ENCODE results near the gene MATN4. TPM values are rescaled to one million over a fixed set of nuclear protein-coding genes. Genes with fewer than 3 reads are reported as not detected.

MATN4 gene
- total RNA-seq, 2 donors from 2014 or later, result 0.34 TPM; not detected in 1

DNA sequence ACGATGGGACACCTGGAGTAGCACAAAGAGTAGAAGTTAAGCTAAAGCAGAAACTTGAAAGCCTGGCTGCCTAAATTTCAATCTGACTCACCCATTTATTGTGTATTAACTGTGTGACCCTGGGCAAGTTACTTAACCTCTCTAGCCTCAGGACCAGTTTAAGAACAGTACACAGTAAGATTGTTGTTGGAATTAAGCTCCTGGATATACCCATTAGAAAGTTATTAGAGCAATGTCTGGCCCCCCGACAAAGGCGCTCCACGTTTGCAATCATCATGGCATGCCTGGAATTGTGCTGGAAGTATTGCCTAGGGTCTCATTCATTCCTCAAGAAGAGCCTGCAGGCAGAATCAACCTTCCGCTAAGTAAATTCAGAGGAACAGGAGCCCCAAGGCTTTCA is 38.8 kb upstream of the MATN4 start:
- Histone ChIP-seq H3K9me3 (no peaks in the 10 kb centered on the region), H3K27ac (peak overlapping the region; percentile 92 to 94), H3K4me1 (replicated peaks) (peaks cover 20% of the 10 kb centered on the region), H3K36me3 (no peaks in the 10 kb centered on the region), H3K27me3 (replicated peaks; ENCODE audit: insufficient read depth) (no peaks in the 10 kb centered on the region), H3K4me3 (peak overlapping the region; percentile 76)
- no peak for DNase-seq (ENCODE audit: low spot score)
- TF ChIP-seq POLR2AphosphoS5 (IDR thresholded peaks at IDR 0.05) (no peak), POLR2A (IDR thresholded peaks at IDR 0.05) (no peak)
- TF ChIP-seq, protein P1, sequence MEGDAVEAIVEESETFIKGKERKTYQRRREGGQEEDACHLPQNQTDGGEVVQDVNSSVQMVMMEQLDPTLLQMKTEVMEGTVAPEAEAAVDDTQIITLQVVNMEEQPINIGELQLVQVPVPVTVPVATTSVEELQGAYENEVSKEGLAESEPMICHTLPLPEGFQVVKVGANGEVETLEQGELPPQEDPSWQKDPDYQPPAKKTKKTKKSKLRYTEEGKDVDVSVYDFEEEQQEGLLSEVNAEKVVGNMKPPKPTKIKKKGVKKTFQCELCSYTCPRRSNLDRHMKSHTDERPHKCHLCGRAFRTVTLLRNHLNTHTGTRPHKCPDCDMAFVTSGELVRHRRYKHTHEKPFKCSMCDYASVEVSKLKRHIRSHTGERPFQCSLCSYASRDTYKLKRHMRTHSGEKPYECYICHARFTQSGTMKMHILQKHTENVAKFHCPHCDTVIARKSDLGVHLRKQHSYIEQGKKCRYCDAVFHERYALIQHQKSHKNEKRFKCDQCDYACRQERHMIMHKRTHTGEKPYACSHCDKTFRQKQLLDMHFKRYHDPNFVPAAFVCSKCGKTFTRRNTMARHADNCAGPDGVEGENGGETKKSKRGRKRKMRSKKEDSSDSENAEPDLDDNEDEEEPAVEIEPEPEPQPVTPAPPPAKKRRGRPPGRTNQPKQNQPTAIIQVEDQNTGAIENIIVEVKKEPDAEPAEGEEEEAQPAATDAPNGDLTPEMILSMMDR (IDR thresholded peaks at IDR 0.05), result no peak
- WGBS, result 23% methylated on average over 5 of the region's 5 CpGs
- intact Hi-C loops (cut with DNase I), result no loop called here

DNA sequence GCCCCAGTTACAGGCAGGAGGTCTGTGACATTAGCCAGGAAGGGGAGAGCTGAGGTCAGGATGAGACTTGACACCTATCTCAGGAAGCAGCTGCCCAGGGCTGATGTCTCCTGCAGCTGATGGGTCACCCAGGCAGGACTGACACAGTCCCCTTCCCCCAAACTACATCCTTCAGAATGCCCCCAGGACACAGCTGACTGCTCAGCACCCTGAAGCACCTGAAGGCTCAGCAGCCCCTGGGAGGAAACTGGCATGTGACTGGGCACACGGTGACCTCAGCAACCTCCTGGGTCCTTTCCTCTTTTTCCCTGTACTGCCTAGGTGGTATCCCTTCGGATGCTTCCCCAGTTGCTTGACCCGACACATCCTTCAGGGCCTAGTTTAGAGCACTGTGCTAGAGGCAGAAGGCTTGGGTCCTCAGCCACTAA is 38.2 kb upstream of the MATN4 start:
- WGBS, result 44% methylated on average over 3 of the region's 3 CpGs
- Histone ChIP-seq H3K27ac (peak overlapping the region; percentile 92 to 94), H3K27me3 (replicated peaks; ENCODE audit: insufficient read depth) (no peaks in the 10 kb centered on the region), H3K36me3 (no peaks in the 10 kb centered on the region), H3K4me3 (peak overlapping the region; percentile 76), H3K9me3 (no peaks in the 10 kb centered on the region), H3K4me1 (replicated peaks) (peaks cover 25% of the 10 kb centered on the region)
- no peak for DNase-seq (ENCODE audit: low spot score)
- intact Hi-C loops (cut with DNase I), result no loop called here
- TF ChIP-seq POLR2A (IDR thresholded peaks at IDR 0.05) (no peak), POLR2AphosphoS5 (IDR thresholded peaks at IDR 0.05) (no peak)
- TF ChIP-seq, protein P1 (IDR thresholded peaks at IDR 0.05), result no peak

DNA sequence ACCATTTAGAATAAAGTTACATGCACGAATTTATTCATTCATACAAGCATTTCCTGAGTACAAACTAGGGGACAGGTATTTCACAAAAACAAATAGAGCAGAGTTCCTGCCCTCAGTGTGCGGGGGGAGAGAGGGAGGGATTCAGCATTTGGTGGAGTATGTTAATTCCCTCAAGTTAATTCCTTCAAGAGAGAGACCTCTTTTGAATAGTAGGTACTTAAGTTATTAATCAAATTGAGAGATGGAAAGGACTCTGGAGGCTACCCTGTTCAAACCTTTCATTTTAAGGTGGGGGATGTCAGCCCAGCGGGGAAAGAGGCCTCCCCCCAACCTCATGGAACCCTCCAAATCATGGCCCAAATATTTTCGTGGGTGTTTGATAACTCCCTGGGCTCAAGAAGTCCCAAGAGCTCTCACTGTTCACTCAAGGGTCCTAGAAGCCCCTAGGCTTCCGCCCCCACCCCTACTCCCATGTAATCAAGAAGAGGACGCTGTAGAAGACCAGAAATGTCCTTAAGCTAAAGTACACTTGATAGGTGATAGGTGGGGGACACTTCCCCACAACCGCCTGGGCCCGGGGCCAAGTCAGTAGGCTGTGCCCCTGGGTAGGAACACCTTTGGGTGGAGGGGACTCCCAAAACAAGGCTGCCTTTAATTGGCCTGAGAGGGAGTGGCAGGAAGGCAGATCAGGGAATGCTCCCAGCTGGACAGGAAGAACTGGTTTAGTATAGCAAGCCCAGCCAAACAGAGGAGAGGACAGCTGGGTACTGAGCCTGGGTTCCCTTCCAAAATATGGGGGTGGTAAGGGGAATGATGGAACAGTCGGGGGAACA is 37.2 kb upstream of the MATN4 start:
- no peaks in the 10 kb centered on the region for H3K27me3 ChIP-seq (replicated peaks; ENCODE audit: insufficient read depth)
- intact Hi-C loops (cut with DNase I), result no loop called here
- no peaks in the 10 kb centered on the region for H3K36me3 ChIP-seq
- TF ChIP-seq POLR2A (IDR thresholded peaks at IDR 0.05), result peak; percentile 23
- peak; percentile 91 for TF ChIP-seq POLR2AphosphoS5 (IDR thresholded peaks at IDR 0.05)
- TF ChIP-seq, protein P1 (IDR thresholded peaks at IDR 0.05), result no peak
- H3K9me3 ChIP-seq, result no peaks in the 10 kb centered on the region
- H3K4me1 ChIP-seq (replicated peaks), result peaks cover 32% of the 10 kb centered on the region
- H3K4me3 ChIP-seq, result peak overlapping the region; percentile 16 to 76
- DNase-seq (ENCODE audit: low spot score), result peak; percentile 90
- H3K27ac ChIP-seq, result peak overlapping the region; percentile 92 to 94
- 49% methylated on average over 9 of the region's 9 CpGs for WGBS

DNA sequence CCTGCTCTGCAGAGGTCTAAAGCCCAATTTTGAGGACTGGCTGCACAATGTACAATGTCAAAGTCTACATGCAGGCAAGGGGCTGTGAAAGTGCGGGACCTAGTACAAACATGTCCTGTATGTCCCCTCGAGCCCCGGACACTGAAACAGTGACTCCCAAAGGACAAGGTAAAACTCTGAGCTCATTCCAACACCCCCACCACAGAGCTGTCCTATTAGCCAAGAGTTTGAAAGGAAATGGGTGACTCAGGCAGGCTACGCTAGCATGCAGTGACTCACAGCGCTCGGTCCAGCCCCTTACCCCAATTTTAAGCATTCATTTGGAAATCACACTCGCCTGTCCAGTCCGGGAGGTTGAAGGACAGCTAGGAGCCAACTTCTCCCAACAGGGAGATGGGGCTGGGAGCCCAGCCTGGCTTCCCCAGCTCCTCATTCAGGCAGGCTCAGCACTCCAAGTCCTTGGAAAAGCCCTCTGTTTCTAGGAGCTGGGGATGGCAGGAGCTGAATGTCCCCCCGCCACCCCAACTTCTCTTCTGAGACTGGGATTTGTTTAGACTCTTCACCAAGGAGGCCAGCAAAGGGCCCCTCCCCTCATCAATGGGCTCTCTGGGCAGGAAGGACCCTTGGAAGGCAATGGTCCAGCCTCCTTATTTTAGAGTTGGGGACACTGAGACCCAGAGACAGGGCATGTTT is 36.2 kb upstream of the MATN4 start:
- intact Hi-C loops (cut with DNase I), result no loop called here
- peak overlapping the region; percentile 92 to 94 for H3K27ac ChIP-seq
- H3K27me3 ChIP-seq (replicated peaks; ENCODE audit: insufficient read depth), result no peaks in the 10 kb centered on the region
- no peaks in the 10 kb centered on the region for H3K9me3 ChIP-seq
- H3K36me3 ChIP-seq, result no peaks in the 10 kb centered on the region
- WGBS, result 26% methylated on average over 9 of the region's 9 CpGs
- H3K4me1 ChIP-seq (replicated peaks), result peaks cover 32% of the 10 kb centered on the region
- peak overlapping the region; percentile 10 to 16 for H3K4me3 ChIP-seq
- peak; percentile 39 for TF ChIP-seq POLR2A (IDR thresholded peaks at IDR 0.05)
- TF ChIP-seq POLR2AphosphoS5 (IDR thresholded peaks at IDR 0.05), result peak; percentile 64
- TF ChIP-seq, protein P1 (IDR thresholded peaks at IDR 0.05), result no peak
- DNase-seq (ENCODE audit: low spot score), result peak; percentile 67

Data from prostate gland (tissue), 2 donors.